ENCODE results near the gene SPRR5. TPM values are rescaled to one million over a fixed set of nuclear protein-coding genes. Genes with fewer than 3 reads are reported as not detected.

The SPRR5 gene
- total and polyA plus RNA-seq, 2 experiments from 2014 or later = not detected

DNA sequence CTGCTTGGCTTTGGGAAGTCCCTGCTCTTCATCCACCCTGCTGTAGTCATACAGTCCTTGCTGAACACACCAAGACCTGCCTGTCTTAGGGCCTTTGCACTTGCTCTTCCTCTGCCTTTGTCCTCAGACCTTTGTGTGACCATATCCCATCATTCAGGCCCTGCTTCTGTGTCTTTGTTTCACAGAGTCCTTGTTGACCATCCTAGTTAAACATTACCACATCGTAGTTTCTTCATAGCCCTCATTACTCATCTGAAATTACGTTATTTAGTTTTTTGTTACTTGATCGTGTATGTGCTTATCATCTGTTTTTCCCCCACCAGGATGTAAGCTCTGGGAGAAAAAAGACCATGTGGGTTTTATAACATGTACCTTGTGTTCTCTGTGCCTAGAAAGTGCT is 18.3 kb upstream of the SPRR5 start:
- no peaks in the 10 kb centered on the region for H3K27me3 ChIP-seq (ENCODE audit: insufficient read depth)
- peaks cover 3% of the 10 kb centered on the region for H3K27me3 Mint-ChIP-seq (ENCODE audit: insufficient read depth, low read depth, poor library complexity)
- H2AFZ ChIP-seq = no peak overlapping the region
- H3F3A ChIP-seq (replicated peaks; ENCODE audit: low read depth) = no peaks in the 10 kb centered on the region
- no peaks in the 10 kb centered on the region for H3K4me1 ChIP-seq (ENCODE audit: insufficient read depth)
- H3K27ac ChIP-seq (ENCODE audit: low read depth) = no peak overlapping the region
- no peak overlapping the region for H3K4me3 ChIP-seq
- peaks cover 17% of the 10 kb centered on the region for H3K36me3 Mint-ChIP-seq (ENCODE audit: low read depth)
- H3K9me3 Mint-ChIP-seq = peaks cover 29% of the 10 kb centered on the region
- no peaks in the 10 kb centered on the region for H4K20me1 ChIP-seq (replicated peaks; ENCODE audit: insufficient read depth)
- no peak for TF ChIP-seq CTCF (conservative IDR thresholded peaks at IDR 0.05; ENCODE audit: low read depth in 2 of 2)
- no peak for TF ChIP-seq EZH2 (IDR thresholded peaks at IDR 0.05; ENCODE audit: low read depth, unreplicated experiment)
- TF ChIP-seq ZNF462 (CRISPR knock-in tag; IDR thresholded peaks at IDR 0.05) = no peak
- no peak for TF ChIP-seq CREB1 (CRISPR knock-in tag; IDR thresholded peaks at IDR 0.05; ENCODE audit: low read depth)
- no peak for TF ChIP-seq ZNF331 (CRISPR knock-in tag; IDR thresholded peaks at IDR 0.05; ENCODE audit: low read depth)
- TF ChIP-seq NANOG (IDR thresholded peaks at IDR 0.05; ENCODE audit: borderline replicate concordance) = no peak
- no peak for TF ChIP-seq JUNB (IDR thresholded peaks at IDR 0.05; ENCODE audit: unreplicated experiment)
- no peak for TF ChIP-seq POLR2AphosphoS5 (IDR thresholded peaks at IDR 0.05; ENCODE audit: low read depth)
- TF ChIP-seq REST (IDR thresholded peaks at IDR 0.05; ENCODE audit: unreplicated experiment) = no peak
- TF ChIP-seq STAT1 (IDR thresholded peaks at IDR 0.05; ENCODE audit: unreplicated experiment) = no peak
- no peak for TF ChIP-seq EZH2phosphoT487 (IDR thresholded peaks at IDR 0.05; ENCODE audit: unreplicated experiment)
- TF ChIP-seq ZNF114 (CRISPR knock-in tag; IDR thresholded peaks at IDR 0.05) = no peak
- no peak for TF ChIP-seq ETS1 (IDR thresholded peaks at IDR 0.05)
- no peaks in the 10 kb centered on the region; the same call in 1 of the 2 replicates for H3K9me2 ChIP-seq (ENCODE audit: insufficient read depth)
- no peak overlapping the region for H3K4me2 ChIP-seq
- H3K4me1 Mint-ChIP-seq = no peaks in the 10 kb centered on the region
- H3K36me3 ChIP-seq (ENCODE audit: insufficient read depth) = peaks cover 7% of the 10 kb centered on the region; the same call in 1 of the 2 replicates
- no peak overlapping the region for H3K27ac Mint-ChIP-seq
- no peak overlapping the region for H3K4me3 Mint-ChIP-seq
- DNase-seq (ENCODE audit: low spot score) = no peak
- no peak for ATAC-seq
- H3K79me2 ChIP-seq (replicated peaks; ENCODE audit: insufficient read depth) = no peaks in the 10 kb centered on the region

Measured in GM23338 (cell line).